GM23338 (cell line): ENCODE results near the gene KLHL17.
A peak's percentile ranks its signal among the peaks of the same experiment; 100 is the strongest.

Source experiments
- CTCF ChIP-seq, 2 experiments: fragments of 200-600 bp in 1 of 2; sonication (generic) in 1 of 2; conservative IDR thresholded peaks; 2 replicates each; pipeline versions ENCODE4 v1.5.1 to v1.6.1; 2016 to 2017; ENCODE audit warnings: antibody characterized with exemption in 2 of 2, low read depth in 2 of 2, mild to moderate bottlenecking in 2 of 2, moderate library complexity in 1 of 2
- POLR2AphosphoS5 ChIP-seq: IDR thresholded peaks from 2 replicates; pipeline ENCODE4 v1.6.1; 2016; ENCODE audit warnings: antibody characterized with exemption, low read depth
- REST ChIP-seq: IDR thresholded peaks from one replicate; pipeline ENCODE4 v1.6.1; 2018; ENCODE audit warnings: antibody characterized with exemption; ENCODE audit not compliant: unreplicated experiment
- ZNF331 ChIP-seq: fragments of 250-450 bp; sonication (Bioruptor Pico); IDR thresholded peaks from 2 replicates; pipeline ENCODE4 v1.5.0; 2020; ENCODE audit warnings: low read depth, mild to moderate bottlenecking, moderate library complexity

- TF ChIP-seq CTCF (conservative IDR thresholded peaks at IDR 0.05; ENCODE audit: low read depth in 2 of 2) (no peak), POLR2AphosphoS5 (peak; percentile 38; the same call in 1 of the 2 replicates), REST (no peak), ZNF331 (CRISPR knock-in tag) (no peak)
Observed at GRCh38 chr1:960363-961131, at the start of gene KLHL17.
